Measurements from ENCODE around the gene FGF14.
"Not testable (repeated sequence)": the region's sequence is repeated elsewhere in the genome, so short reads cannot be mapped to it uniquely, and the experiment has no call there.

Gene FGF14

GRCh38 chr13:102012299-102013293, 389.3 kb downstream of the FGF14 start:
- Histone ChIP-seq H2BK12ac (ENCODE audit: low read length) (no peak overlapping the region), H2BK120ac (ENCODE audit: insufficient read depth, low read length, poor library complexity) (no peak overlapping the region), H3K9ac (ENCODE audit: low read length) (no peak overlapping the region), H3K79me1 (ENCODE audit: low read length) (no peaks in the 10 kb centered on the region), H3K36me3 (ENCODE audit: control insufficient read depth in 1 of 2, insufficient read depth in 2 of 2, low read length in 2 of 2) (no peaks in the 10 kb centered on the region), H3K4ac (ENCODE audit: low read depth, low read length) (no peak overlapping the region), H3K14ac (ENCODE audit: low read length) (no peak overlapping the region), H3K18ac (ENCODE audit: low read length) (no peak overlapping the region), H3K4me1 (ENCODE audit: control insufficient read depth in 1 of 2, insufficient read depth in 2 of 2, low read length in 2 of 2) (no peaks in the 10 kb centered on the region), H3K23ac (ENCODE audit: low read length) (no peak overlapping the region), H4K91ac (ENCODE audit: low read depth, low read length) (no peak overlapping the region), H3K4me2 (ENCODE audit: low read length) (no peak overlapping the region), H4K12ac (ENCODE audit: low read depth, low read length) (no peak overlapping the region), H3K79me2 (ENCODE audit: control insufficient read depth, insufficient read depth, low read length, poor library complexity) (no peaks in the 10 kb centered on the region), H3K27me3 (ENCODE audit: insufficient read depth, low read length) (no peaks in the 10 kb centered on the region), H2BK5ac (ENCODE audit: low read depth, low read length, poor library complexity) (no peak overlapping the region), H2AFZ (ENCODE audit: insufficient read depth, low read length, poor library complexity) (no peak overlapping the region), H3K27ac (ENCODE audit: low read depth, low read length) (no peak overlapping the region), H3K4me3 (ENCODE audit: low read depth, low read length) (no peak overlapping the region), H2AK5ac (ENCODE audit: low read length) (no peak overlapping the region), H3K9me3 (ENCODE audit: insufficient read depth, low read depth, low read length) (no peaks in the 10 kb centered on the region), H4K8ac (ENCODE audit: low read depth, low read length) (no peak overlapping the region)
- WGBS (ENCODE audit: extremely low coverage, insufficient coverage, insufficient read length), result no CpG with 5 or more reads among the region's 7 CpGs
- no peak for DNase-seq

- H3K27ac ChIP-seq (ENCODE audit: low read depth, low read length); H2BK5ac ChIP-seq (ENCODE audit: low read depth, low read length, poor library complexity); DNase-seq; H3K9me3 ChIP-seq (ENCODE audit: insufficient read depth, low read depth, low read length); H3K36me3 ChIP-seq (ENCODE audit: control insufficient read depth in 1 of 2, insufficient read depth in 2 of 2, low read length in 2 of 2); H3K18ac ChIP-seq (ENCODE audit: low read length); H2BK120ac ChIP-seq (ENCODE audit: insufficient read depth, low read length, poor library complexity); H4K8ac ChIP-seq (ENCODE audit: low read depth, low read length); H2AK5ac ChIP-seq (ENCODE audit: low read length); H3K14ac ChIP-seq (ENCODE audit: low read length); H2BK12ac ChIP-seq (ENCODE audit: low read length); H3K79me1 ChIP-seq (ENCODE audit: low read length); H3K4me3 ChIP-seq (ENCODE audit: low read depth, low read length); H4K91ac ChIP-seq (ENCODE audit: low read depth, low read length); H2AFZ ChIP-seq (ENCODE audit: insufficient read depth, low read length, poor library complexity); H3K27me3 ChIP-seq (ENCODE audit: insufficient read depth, low read length); H3K4me2 ChIP-seq (ENCODE audit: low read length); H4K12ac ChIP-seq (ENCODE audit: low read depth, low read length); H3K4ac ChIP-seq (ENCODE audit: low read depth, low read length); H3K79me2 ChIP-seq (ENCODE audit: control insufficient read depth, insufficient read depth, low read length, poor library complexity); H3K9ac ChIP-seq (ENCODE audit: low read length); H3K4me1 ChIP-seq (ENCODE audit: control insufficient read depth in 1 of 2, insufficient read depth in 2 of 2, low read length in 2 of 2); H3K23ac ChIP-seq (ENCODE audit: low read length): not testable (repeated sequence)
- no CpG with 5 or more reads among the region's 5 CpGs for WGBS (ENCODE audit: extremely low coverage, insufficient coverage, insufficient read length)
Measured at GRCh38 chr13:102011455-102011854, 390.4 kb downstream of the FGF14 start.

- Histone ChIP-seq H4K91ac (ENCODE audit: low read depth, low read length) (no peak overlapping the region), H3K4ac (ENCODE audit: low read depth, low read length) (no peak overlapping the region), H3K27me3 (ENCODE audit: insufficient read depth, low read length) (no peaks in the 10 kb centered on the region), H2AK5ac (ENCODE audit: low read length) (no peak overlapping the region), H2BK12ac (ENCODE audit: low read length) (no peak overlapping the region), H3K4me2 (ENCODE audit: low read length) (no peak overlapping the region), H3K9ac (ENCODE audit: low read length) (no peak overlapping the region), H2AFZ (ENCODE audit: insufficient read depth, low read length, poor library complexity) (no peak overlapping the region), H3K4me1 (ENCODE audit: control insufficient read depth in 1 of 2, insufficient read depth in 2 of 2, low read length in 2 of 2) (no peaks in the 10 kb centered on the region), H3K23ac (ENCODE audit: low read length) (no peak overlapping the region), H4K8ac (ENCODE audit: low read depth, low read length) (no peak overlapping the region), H3K18ac (ENCODE audit: low read length) (no peak overlapping the region), H3K14ac (ENCODE audit: low read length) (no peak overlapping the region), H2BK120ac (ENCODE audit: insufficient read depth, low read length, poor library complexity) (no peak overlapping the region), H3K27ac (ENCODE audit: low read depth, low read length) (no peak overlapping the region), H3K9me3 (ENCODE audit: insufficient read depth, low read depth, low read length) (no peaks in the 10 kb centered on the region), H3K79me1 (ENCODE audit: low read length) (no peaks in the 10 kb centered on the region), H4K12ac (ENCODE audit: low read depth, low read length) (no peak overlapping the region), H3K4me3 (ENCODE audit: low read depth, low read length) (no peak overlapping the region), H3K36me3 (ENCODE audit: control insufficient read depth in 1 of 2, insufficient read depth in 2 of 2, low read length in 2 of 2) (no peaks in the 10 kb centered on the region), H3K79me2 (ENCODE audit: control insufficient read depth, insufficient read depth, low read length, poor library complexity) (no peaks in the 10 kb centered on the region), H2BK5ac (ENCODE audit: low read depth, low read length, poor library complexity) (no peak overlapping the region)
- WGBS (ENCODE audit: extremely low coverage, insufficient coverage, insufficient read length), result no CpG with 5 or more reads among the region's 5 CpGs
- peak in 1 of 2 donors; percentile 27 for DNase-seq
Measured at GRCh38 chr13:102003848-102004570, 397.8 kb downstream of the FGF14 start.

- H3K9ac ChIP-seq (ENCODE audit: low read length), result no peak overlapping the region
- no peak overlapping the region for H3K18ac ChIP-seq (ENCODE audit: low read length)
- DNase-seq, result no peak
- H3K79me2 ChIP-seq (ENCODE audit: control insufficient read depth, insufficient read depth, low read length, poor library complexity), result no peaks in the 10 kb centered on the region
- H3K27ac ChIP-seq (ENCODE audit: low read depth, low read length), result no peak overlapping the region
- H2BK5ac ChIP-seq (ENCODE audit: low read depth, low read length, poor library complexity), result no peak overlapping the region
- H4K8ac ChIP-seq (ENCODE audit: low read depth, low read length), result no peak overlapping the region
- H3K4ac ChIP-seq (ENCODE audit: low read depth, low read length), result no peak overlapping the region
- H3K4me2 ChIP-seq (ENCODE audit: low read length), result no peak overlapping the region
- no peaks in the 10 kb centered on the region for H3K4me1 ChIP-seq (ENCODE audit: control insufficient read depth in 1 of 2, insufficient read depth in 2 of 2, low read length in 2 of 2)
- WGBS (ENCODE audit: extremely low coverage, insufficient coverage, insufficient read length), result no CpG with 5 or more reads among the region's 3 CpGs
- H3K23ac ChIP-seq (ENCODE audit: low read length), result no peak overlapping the region
- no peak overlapping the region for H2BK12ac ChIP-seq (ENCODE audit: low read length)
- no peaks in the 10 kb centered on the region for H3K9me3 ChIP-seq (ENCODE audit: insufficient read depth, low read depth, low read length)
- no peak overlapping the region for H4K91ac ChIP-seq (ENCODE audit: low read depth, low read length)
- H3K79me1 ChIP-seq (ENCODE audit: low read length), result no peaks in the 10 kb centered on the region
- no peak overlapping the region for H3K4me3 ChIP-seq (ENCODE audit: low read depth, low read length)
- H3K14ac ChIP-seq (ENCODE audit: low read length), result no peak overlapping the region
- no peak overlapping the region for H2BK120ac ChIP-seq (ENCODE audit: insufficient read depth, low read length, poor library complexity)
- H3K27me3 ChIP-seq (ENCODE audit: insufficient read depth, low read length), result no peaks in the 10 kb centered on the region
- no peak overlapping the region for H2AFZ ChIP-seq (ENCODE audit: insufficient read depth, low read length, poor library complexity)
- no peak overlapping the region for H2AK5ac ChIP-seq (ENCODE audit: low read length)
- no peak overlapping the region for H4K12ac ChIP-seq (ENCODE audit: low read depth, low read length)
- H3K36me3 ChIP-seq (ENCODE audit: control insufficient read depth in 1 of 2, insufficient read depth in 2 of 2, low read length in 2 of 2), result no peaks in the 10 kb centered on the region
Measured at GRCh38 chr13:102002287-102002686, 399.6 kb downstream of the FGF14 start.
